Right lobe of liver (tissue), 4 donors: ENCODE results near the gene NEUROD1.

Experiments used
- CTCF ChIP-seq, 4 donors: fragments of 200-600 bp in 3 of 4; fragments of 450-650 bp in 1 of 4; IDR thresholded peaks; one replicate each; pipeline versions ENCODE4 v1.5.1 to v1.8.0; 2016 to 2022; ENCODE audit warnings: antibody characterized with exemption in 4 of 4, mild to moderate bottlenecking in 2 of 4
- POLR2A ChIP-seq: fragments of 450-650 bp; IDR thresholded peaks from one replicate; pipeline ENCODE4 v1.6.1; 2017; ENCODE audit warnings: antibody characterized with exemption, mild to moderate bottlenecking
- donor health status: DM: no; HTN: no; CAD: no.
- donor health status: DM: no; HTN: no; CAD: no.
- donor health status: DM: no; HTN: yes; CAD: no.

DNA sequence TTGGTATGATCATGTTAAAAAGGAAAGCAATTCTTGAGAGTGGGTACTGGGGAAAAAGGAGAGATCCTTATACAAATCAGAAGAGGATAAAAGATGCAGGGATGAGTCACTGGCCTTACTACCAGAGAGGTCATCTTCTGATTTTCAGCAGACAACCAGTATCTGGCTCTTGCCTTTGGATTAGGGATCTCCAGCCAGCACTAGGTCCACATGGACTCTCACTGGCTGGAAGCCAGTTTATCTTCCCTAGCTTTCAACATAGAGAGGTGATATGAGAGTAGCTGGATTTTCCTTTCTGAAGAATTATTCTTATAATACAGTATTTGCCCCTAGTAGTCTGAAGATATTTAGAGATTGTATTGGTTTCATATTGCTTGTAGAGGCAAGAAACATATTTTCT lies 53.6 kb downstream of the NEUROD1 start:
- TF ChIP-seq CTCF (IDR thresholded peaks at IDR 0.05) (no peak), POLR2A (no peak)
